RKO (cell line): ENCODE data around the gene PLA2G4A.

Experiments used
- DNase-seq: peaks from one replicate; pipeline ENCODE4 v3.0.0-alpha.2; 2016; ENCODE audit warnings: low spot score

The PLA2G4A gene

GRCh38 chr1:187032316-187032981, 203.7 kb downstream of the PLA2G4A start:
- DNase-seq, result no peak

DNA sequence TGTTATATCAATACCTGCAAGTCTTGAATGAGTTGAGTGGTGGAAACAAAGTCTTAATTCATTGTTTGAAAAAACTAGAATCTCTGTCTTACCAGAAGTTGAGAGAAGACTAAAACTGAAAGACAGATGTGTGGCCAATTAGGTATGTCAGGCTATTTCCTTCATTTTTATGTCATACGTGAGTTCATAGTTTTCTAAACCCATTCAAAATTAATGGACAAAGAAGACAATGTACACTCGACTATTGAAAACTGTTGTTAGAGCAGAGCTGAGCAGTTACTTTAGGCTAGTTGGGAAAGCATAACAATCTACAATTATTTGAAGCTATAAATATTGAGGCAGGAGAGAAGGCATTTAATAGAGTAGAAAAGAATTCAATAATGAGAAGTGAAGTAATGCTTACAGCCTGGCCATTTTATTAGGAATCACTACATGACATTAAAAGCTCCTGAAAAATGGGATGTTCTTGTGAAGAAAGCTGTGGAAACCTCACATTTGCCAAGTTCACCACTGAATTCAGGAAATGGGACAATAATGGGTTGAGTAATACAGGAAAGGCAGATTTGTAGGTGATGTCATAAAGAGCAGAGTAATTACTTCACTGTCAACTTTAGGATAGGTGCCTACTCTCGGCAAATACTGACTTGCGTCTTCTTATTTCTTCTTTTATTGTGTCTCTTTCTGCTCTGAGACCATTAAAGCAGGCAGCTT, 204.4 kb downstream of the PLA2G4A start:
- DNase-seq, result no peak

GRCh38 chr1:187033693-187034390, 205.1 kb downstream of the PLA2G4A start:
- DNase-seq, result no peak

GRCh38 chr1:187034501-187034900, 205.8 kb downstream of the PLA2G4A start:
- DNase-seq, result no peak

DNA sequence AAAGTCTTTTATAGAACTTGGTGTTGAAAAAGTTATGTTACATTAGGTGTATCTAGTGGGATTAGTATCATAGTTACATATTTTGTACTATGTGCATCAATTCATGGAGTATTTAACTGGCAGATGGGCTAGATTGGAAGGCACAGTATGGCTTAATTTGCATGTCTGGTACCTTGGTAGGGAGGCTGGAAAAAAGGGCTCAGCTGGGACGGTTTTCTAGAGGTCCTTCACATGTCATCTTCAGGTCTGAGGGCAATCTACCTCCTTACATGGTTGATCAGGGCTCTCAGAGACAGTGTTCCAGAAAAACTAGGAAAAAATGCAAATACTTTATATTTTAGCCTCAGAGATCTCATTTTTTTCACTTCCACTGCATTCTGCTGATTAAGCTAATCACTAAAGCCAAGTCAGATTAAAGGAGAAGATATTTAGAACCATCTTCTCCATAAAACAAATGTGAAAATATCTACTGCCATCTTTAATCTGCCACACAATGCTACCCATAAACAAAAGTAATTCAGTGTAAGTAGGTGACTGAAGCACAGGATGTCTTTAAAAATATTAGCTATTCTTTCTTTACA, 209.3 kb downstream of the PLA2G4A start:
- DNase-seq, result no peak
